ENCODE measurements around the gene AGAP1. TPM values are rescaled to one million over a fixed set of nuclear protein-coding genes. Genes with fewer than 3 reads are reported as not detected.

AGAP1 gene
- polyA plus RNA-seq, 1 donor from 2014 or later: 17.4 TPM

GRCh38 chr2:235864302-235864701 is 370.5 kb downstream of the AGAP1 start:
- Histone ChIP-seq H3K9ac (ENCODE audit: low read length) (no peak overlapping the region), H3K9me3 (ENCODE audit: low read length) (no peaks in the 10 kb centered on the region), H3K4me2 (ENCODE audit: low read length) (no peak overlapping the region), H3K79me2 (replicated peaks; ENCODE audit: insufficient read depth, low read length) (no peaks in the 10 kb centered on the region), H2AFZ (ENCODE audit: low read depth, low read length) (no peak overlapping the region), H3K9me2 (ENCODE audit: insufficient read depth, low read length) (no peaks in the 10 kb centered on the region), H3K36me3 (ENCODE audit: insufficient read depth, low read length) (no peaks in the 10 kb centered on the region), H3K27me3 (ENCODE audit: insufficient read depth, low read depth, low read length) (no peaks in the 10 kb centered on the region), H3F3A (ENCODE audit: insufficient read depth, low read length, poor library complexity, severe bottlenecking) (no peaks in the 10 kb centered on the region), H4K20me1 (ENCODE audit: insufficient read depth) (no peaks in the 10 kb centered on the region), H3K27ac (ENCODE audit: low read length) (no peak overlapping the region), H3K4me3 (ENCODE audit: low read length) (no peak overlapping the region)
- TF ChIP-seq TAF1 (IDR thresholded peaks at IDR 0.05; ENCODE audit: low read depth) (no peak), EP300 (conservative IDR thresholded peaks at IDR 0.05; ENCODE audit: poor library complexity, severe bottlenecking) (no peak), CTCF (IDR thresholded peaks at IDR 0.05; ENCODE audit: poor library complexity, severe bottlenecking) (no peak), REST (IDR thresholded peaks at IDR 0.05; ENCODE audit: borderline replicate concordance) (no peak), POLR2AphosphoS5 (IDR thresholded peaks at IDR 0.05) (no peak), MXI1 (conservative IDR thresholded peaks at IDR 0.05; ENCODE audit: poor library complexity, severe bottlenecking) (no peak), EZH2 (IDR thresholded peaks at IDR 0.05; ENCODE audit: borderline replicate concordance, insufficient read depth, low read length, poor library complexity, severe bottlenecking) (no peak)

- Histone ChIP-seq H3K4me2 (ENCODE audit: low read length) (peak overlapping the region; percentile 15), H3K27ac (ENCODE audit: low read length) (peak overlapping the region; percentile 11), H3K27me3 (ENCODE audit: insufficient read depth, low read depth, low read length) (no peaks in the 10 kb centered on the region), H3K9ac (ENCODE audit: low read length) (no peak overlapping the region), H3F3A (ENCODE audit: insufficient read depth, low read length, poor library complexity, severe bottlenecking) (no peaks in the 10 kb centered on the region), H3K9me3 (ENCODE audit: low read length) (no peaks in the 10 kb centered on the region), H3K4me3 (ENCODE audit: low read length) (peak overlapping the region; percentile 39), H3K79me2 (replicated peaks; ENCODE audit: insufficient read depth, low read length) (no peaks in the 10 kb centered on the region), H4K20me1 (ENCODE audit: insufficient read depth) (no peaks in the 10 kb centered on the region), H3K9me2 (ENCODE audit: insufficient read depth, low read length) (no peaks in the 10 kb centered on the region), H3K36me3 (ENCODE audit: insufficient read depth, low read length) (no peaks in the 10 kb centered on the region), H2AFZ (ENCODE audit: low read depth, low read length) (no peak overlapping the region)
- TF ChIP-seq POLR2AphosphoS5 (IDR thresholded peaks at IDR 0.05): no peak
- no peak for TF ChIP-seq TAF1 (IDR thresholded peaks at IDR 0.05; ENCODE audit: low read depth)
- no peak for TF ChIP-seq CTCF (IDR thresholded peaks at IDR 0.05; ENCODE audit: poor library complexity, severe bottlenecking)
- TF ChIP-seq MXI1 (conservative IDR thresholded peaks at IDR 0.05; ENCODE audit: poor library complexity, severe bottlenecking): no peak
- no peak for TF ChIP-seq EZH2 (IDR thresholded peaks at IDR 0.05; ENCODE audit: borderline replicate concordance, insufficient read depth, low read length, poor library complexity, severe bottlenecking)
- TF ChIP-seq EP300 (conservative IDR thresholded peaks at IDR 0.05; ENCODE audit: poor library complexity, severe bottlenecking): no peak
- TF ChIP-seq RAD21 (conservative IDR thresholded peaks at IDR 0.05): no peak
- no peak for TF ChIP-seq REST (IDR thresholded peaks at IDR 0.05; ENCODE audit: borderline replicate concordance)
- no peak for TF ChIP-seq SMC3 (conservative IDR thresholded peaks at IDR 0.05; ENCODE audit: poor library complexity)
Measured at GRCh38 chr2:235864733-235865515, 371.1 kb downstream of the AGAP1 start.

Measured in neural cell (in vitro differentiated cells).